Activated naive CD4-positive, alpha-beta T cell treated with anti-CD3 and anti-CD28 coated beads, Interleukin-2, amount 50 U/mL, for 16 hours (primary cell): ENCODE data around the gene IARS1.

Source experiments
- DNase-seq: peaks from one replicate; pipeline ENCODE4 v3.0.0-alpha.2; 2020

IARS1 gene

GRCh38 chr9:92293452-92294296 is at the start of gene IARS1:
Gene IARS1 (minus strand): TSS chr9:92293697. CDS start chr9:92289419, 4,278 bp downstream.
- peak; percentile 99 for DNase-seq

- no peak for DNase-seq
These were observed 49.5 kb upstream of the IARS1 start for GRCh38 chr9:92342825-92343488.

GRCh38 chr9:92341578-92341977 is 48.1 kb upstream of the IARS1 start:
- DNase-seq = no peak

- no peak for DNase-seq
These were observed 39.8 kb upstream of the IARS1 start for GRCh38 chr9:92333282-92333634.

- DNase-seq = no peak
These were observed 39.2 kb upstream of the IARS1 start for GRCh38 chr9:92332577-92333281.

- no peak for DNase-seq
These were observed 34.7 kb upstream of the IARS1 start for GRCh38 chr9:92328225-92328624.

GRCh38 chr9:92327283-92327850 is 33.9 kb upstream of the IARS1 start:
- DNase-seq = no peak

GRCh38 chr9:92325991-92326500 is 32.5 kb upstream of the IARS1 start:
- DNase-seq = no peak

GRCh38 chr9:92325269-92325990 is 31.9 kb upstream of the IARS1 start, which contains the start of the genes CENPP and NOL8:
Gene CENPP (plus strand): TSS chr9:92325953.
Gene NOL8 (minus strand): TSS chr9:92325350. CDS start chr9:92324161, 1,189 bp downstream.
- peak; percentile 86 for DNase-seq

GRCh38 chr9:92324889-92325268 is 31.4 kb upstream of the IARS1 start:
- no peak for DNase-seq

GRCh38 chr9:92324431-92324830 is 30.9 kb upstream of the IARS1 start:
- no peak for DNase-seq

- DNase-seq = no peak
These were observed 22.0 kb upstream of the IARS1 start for GRCh38 chr9:92315456-92315855.

GRCh38 chr9:92313624-92314012 is 20.1 kb upstream of the IARS1 start:
- DNase-seq = no peak

GRCh38 chr9:92312887-92313623 is 19.6 kb upstream of the IARS1 start:
- no peak for DNase-seq

GRCh38 chr9:92310562-92310961 is 17.1 kb upstream of the IARS1 start:
- DNase-seq = no peak

GRCh38 chr9:92308893-92309292 is 15.4 kb upstream of the IARS1 start:
- DNase-seq = no peak

- DNase-seq = no peak
These were observed 7.4 kb upstream of the IARS1 start for GRCh38 chr9:92300936-92301335.

GRCh38 chr9:92299116-92299515 is 5.6 kb upstream of the IARS1 start:
- DNase-seq = no peak

GRCh38 chr9:92298036-92298435 is 4.5 kb upstream of the IARS1 start:
- no peak for DNase-seq

GRCh38 chr9:92297611-92298010 is 4.1 kb upstream of the IARS1 start:
- DNase-seq = no peak

- DNase-seq = no peak
These were observed 2.3 kb upstream of the IARS1 start for GRCh38 chr9:92295827-92296258.
